GM23248 (cell line): ENCODE data around the gene NEK2. TPM values are rescaled to one million over a fixed set of nuclear protein-coding genes. Genes with fewer than 3 reads are reported as not detected.
"Not testable (repeated sequence)": the region's sequence is repeated elsewhere in the genome, so short reads cannot be mapped to it uniquely, and the experiment has no call there.

Source experiments
- DNase-seq: peaks from one replicate; pipeline ENCODE4 v3.0.0-alpha.2; 2015
- H2AFZ ChIP-seq: fragments of 200-600 bp; sonication (generic); 2 replicates; pipeline ENCODE4 v1.6.1; 2016; ENCODE audit warnings: antibody characterized with exemption
- H3F3A ChIP-seq: fragments of 200-600 bp; sonication (generic); 2 replicates; pipeline ENCODE4 v1.6.1; 2016; ENCODE audit warnings: mild to moderate bottlenecking, antibody characterized with exemption, mixed run types; ENCODE audit not compliant: insufficient read depth
- H3K27ac ChIP-seq: fragments of 200-600 bp; sonication (generic); 2 replicates; pipeline ENCODE4 v1.5.1; 2016; ENCODE audit warnings: mild to moderate bottlenecking
- H3K27me3 ChIP-seq: fragments of 200-600 bp; sonication (generic); replicated peaks from 2 replicates; pipeline ENCODE4 v1.6.1; 2016; ENCODE audit warnings: mild to moderate bottlenecking; ENCODE audit not compliant: insufficient read depth
- H3K36me3 ChIP-seq: fragments of 200-600 bp; sonication (generic); 2 replicates; pipeline ENCODE4 v1.6.1; 2016; ENCODE audit warnings: low read depth, mild to moderate bottlenecking
- H3K4me1 ChIP-seq: fragments of 200-600 bp; sonication (generic); 2 replicates; pipeline ENCODE4 v1.6.1; 2016; ENCODE audit warnings: mild to moderate bottlenecking; ENCODE audit not compliant: insufficient read depth
- H3K4me2 ChIP-seq: fragments of 200-600 bp; sonication (generic); one replicate; pipeline ENCODE4 v1.6.1; 2016; ENCODE audit warnings: mild to moderate bottlenecking; ENCODE audit not compliant: unreplicated experiment
- H3K4me3 ChIP-seq: fragments of 200-600 bp; sonication (generic); 2 replicates; pipeline ENCODE4 v1.5.1; 2016; ENCODE audit warnings: mild to moderate bottlenecking
- H3K79me2 ChIP-seq: fragments of 200-600 bp; sonication (generic); 2 replicates; pipeline ENCODE4 v1.6.1; 2016; ENCODE audit warnings: mild to moderate bottlenecking; ENCODE audit not compliant: insufficient read depth
- H3K9ac ChIP-seq: fragments of 200-600 bp; sonication (generic); 2 replicates; pipeline ENCODE4 v1.6.1; 2016; ENCODE audit warnings: mild to moderate bottlenecking
- H3K9me2 ChIP-seq: fragments of 200-600 bp; sonication (generic); 2 replicates; pipeline ENCODE4 v1.6.1; 2016; ENCODE audit warnings: mixed run types, mild to moderate bottlenecking, moderate library complexity; ENCODE audit not compliant: insufficient read depth
- H3K9me3 ChIP-seq: fragments of 200-600 bp; sonication (generic); one replicate; pipeline ENCODE4 v1.6.1; 2017; ENCODE audit warnings: low read depth
- H4K20me1 ChIP-seq: fragments of 200-600 bp; sonication (generic); 2 replicates; pipeline ENCODE4 v1.6.0; 2016; ENCODE audit not compliant: insufficient read depth
- EZH2 ChIP-seq: fragments of 200-600 bp; sonication (generic); IDR thresholded peaks from 2 replicates; pipeline ENCODE4 v1.6.1; 2018; ENCODE audit warnings: antibody characterized with exemption, mild to moderate bottlenecking; ENCODE audit not compliant: insufficient read depth, poor library complexity, severe bottlenecking
- EZH2phosphoT487 ChIP-seq: fragments of 200-600 bp; sonication (generic); IDR thresholded peaks from 2 replicates; pipeline ENCODE4 v1.6.1; 2018; ENCODE audit warnings: antibody characterized with exemption, moderate library complexity, mild to moderate bottlenecking, low read depth; ENCODE audit not compliant: insufficient read depth
- WGBS, 2 experiments: methylation state at CpG; one replicate each; pipeline ENCODE4 v1.1.6; 2015 to 2017; ENCODE audit warnings: low lambda C conversion rate in 2 of 2, low coverage in 1 of 2; ENCODE audit errors: missing lambda C conversion rate in 2 of 2; 5-methylcytosine and 5-hydroxymethylcytosine counted together
- in situ Hi-C: fragments of 300-500 bp; cut with MboI; formaldehyde crosslinking; loops from 2 replicates; pipeline ENCODE4 v1.15.0; 2020
- polyA plus RNA-seq: library from polyadenylated mRNA; unstranded; fragments of >200 nt; fragmentation: Nextera tagmentation; extraction: Ambion mirVana; gene quantifications from 2 replicates; pipeline ENCODE4 v1.2.1, GENCODE V29; 2016
- total RNA-seq: library from RNA; depleted of rRNA; stranded (reverse); fragments of >200 nt; shearing (Covaris generic); gene quantifications from 2 replicates; pipeline ENCODE4 v1.2.3, GENCODE V29; 2014

NEK2 gene
- total and polyA plus RNA-seq, 2 experiments from 2014 or later: 10.6 to 11.3 TPM

- no peaks in the 10 kb centered on the region for H3K36me3 ChIP-seq
- DNase-seq: peak; percentile 20
- WGBS, 2 experiments: 64 to 67% methylated on average over 17 of the region's 17 CpGs
Measured at GRCh38 chr1:211630236-211631081, 45.0 kb downstream of the NEK2 start.

GRCh38 chr1:211628417-211628816 lies 47.0 kb downstream of the NEK2 start:
- in situ Hi-C loops: no loop called here
- Histone ChIP-seq H3K9me2 (no peaks in the 10 kb centered on the region), H3K27me3 (no peaks in the 10 kb centered on the region), H3K27ac (no peak overlapping the region), H3F3A (no peaks in the 10 kb centered on the region), H3K4me3 (no peak overlapping the region), H3K9ac (no peak overlapping the region), H3K4me2 (no peak overlapping the region), H3K9me3 (no peaks in the 10 kb centered on the region), H4K20me1 (no peaks in the 10 kb centered on the region), H3K36me3 (no peaks in the 10 kb centered on the region), H3K4me1 (0 out of 2 replicates have a peak, but pooled peaks cover 5% of the 10 kb centered on the region), H2AFZ (no peak overlapping the region), H3K79me2 (no peaks in the 10 kb centered on the region)
- TF ChIP-seq EZH2phosphoT487: no peak
- no peak for TF ChIP-seq EZH2
- DNase-seq: no peak
- WGBS, 2 experiments: 48 to 57% methylated on average over 4 of the region's 4 CpGs

More at GRCh38 chr1:211630236-211631081, 45.0 kb downstream of the NEK2 start:
- Histone ChIP-seq H4K20me1 (no peaks in the 10 kb centered on the region), H3K9me3 (no peaks in the 10 kb centered on the region), H2AFZ (no peak overlapping the region), H3K4me1 (0 out of 2 replicates have a peak, but pooled peaks cover 7% of the 10 kb centered on the region), H3F3A (no peaks in the 10 kb centered on the region), H3K9me2 (no peaks in the 10 kb centered on the region), H3K27ac (no peak overlapping the region), H3K79me2 (no peaks in the 10 kb centered on the region), H3K4me3 (no peak overlapping the region), H3K27me3 (no peaks in the 10 kb centered on the region), H3K4me2 (no peak overlapping the region), H3K9ac (no peak overlapping the region)
- in situ Hi-C loops: no loop called here
- no peak for TF ChIP-seq EZH2phosphoT487
- no peak for TF ChIP-seq EZH2

- H3K4me2 ChIP-seq: no peak overlapping the region
- H3K27ac ChIP-seq: no peak overlapping the region
- no peaks in the 10 kb centered on the region for H3K4me1 ChIP-seq
- H4K20me1 ChIP-seq: no peaks in the 10 kb centered on the region
- H2AFZ ChIP-seq: no peak overlapping the region
- 95% methylated on average over 4 of the region's 4 CpGs for WGBS, 2 experiments
- no peaks in the 10 kb centered on the region for H3K27me3 ChIP-seq
- H3F3A ChIP-seq: no peaks in the 10 kb centered on the region
- H3K36me3 ChIP-seq: no peaks in the 10 kb centered on the region
- TF ChIP-seq EZH2: no peak
- no peak for TF ChIP-seq EZH2phosphoT487
- no peaks in the 10 kb centered on the region for H3K9me3 ChIP-seq
- H3K4me3 ChIP-seq: no peak overlapping the region
- in situ Hi-C loops: no loop called here
- no peaks in the 10 kb centered on the region for H3K9me2 ChIP-seq
- H3K9ac ChIP-seq: no peak overlapping the region
- no peaks in the 10 kb centered on the region for H3K79me2 ChIP-seq
- DNase-seq: no peak
Measured at GRCh38 chr1:211627259-211627658, 48.2 kb downstream of the NEK2 start.

GRCh38 chr1:211625866-211626265 lies 49.6 kb downstream of the NEK2 start:
- H3K36me3 ChIP-seq, H3K9me2 ChIP-seq, H3F3A ChIP-seq, H3K4me2 ChIP-seq, H4K20me1 ChIP-seq, H3K27ac ChIP-seq, H3K9ac ChIP-seq, H3K27me3 ChIP-seq, H3K9me3 ChIP-seq, H2AFZ ChIP-seq, in situ Hi-C loops, H3K4me3 ChIP-seq, H3K79me2 ChIP-seq, DNase-seq, H3K4me1 ChIP-seq: not testable (repeated sequence)
- WGBS, 2 experiments: 83 to 87% methylated on average over 6 to 7 of the region's 7 CpGs

- H3K4me2 ChIP-seq: no peak overlapping the region
- no peaks in the 10 kb centered on the region for H3K27me3 ChIP-seq
- no peak overlapping the region for H3K9ac ChIP-seq
- no peak overlapping the region for H3K4me3 ChIP-seq
- H3K9me3 ChIP-seq: no peaks in the 10 kb centered on the region
- in situ Hi-C loops: no loop called here
- no peaks in the 10 kb centered on the region for H4K20me1 ChIP-seq
- WGBS, 2 experiments: 42 to 51% methylated on average over 2 of the region's 2 CpGs
- no peak overlapping the region for H2AFZ ChIP-seq
- no peaks in the 10 kb centered on the region for H3K9me2 ChIP-seq
- TF ChIP-seq EZH2phosphoT487 (no peak), EZH2 (no peak)
- H3K36me3 ChIP-seq: no peaks in the 10 kb centered on the region
- H3F3A ChIP-seq: no peaks in the 10 kb centered on the region
- no peak overlapping the region for H3K27ac ChIP-seq
- peak; percentile 64 for DNase-seq
- H3K79me2 ChIP-seq: no peaks in the 10 kb centered on the region
- H3K4me1 ChIP-seq: no peaks in the 10 kb centered on the region
Measured at GRCh38 chr1:211625040-211625439, 50.4 kb downstream of the NEK2 start.
